BE2C (cell line): Measurements from ENCODE around the gene ENAM.

ENCODE experiments used
- DNase-seq: peaks from one replicate; pipeline ENCODE4 v3.0.0-alpha.2; 2020
- H3K27me3 ChIP-seq: fragments of 250-450 bp; sonication (Bioruptor Pico); 2 replicates; pipeline ENCODE4 v1.5.1; 2020; ENCODE audit warnings: mild to moderate bottlenecking
- H3K36me3 ChIP-seq: fragments of 250-450 bp; sonication (Bioruptor Pico); 2 replicates; pipeline ENCODE4 v1.5.1; 2020; ENCODE audit warnings: mild to moderate bottlenecking
- H3K4me1 ChIP-seq: fragments of 250-450 bp; sonication (Bioruptor Pico); 2 replicates; pipeline ENCODE4 v1.5.1; 2020
- H3K4me3 ChIP-seq: 2 replicates; pipeline ENCODE4 v1.5.1; 2011; ENCODE audit warnings: low read depth, low read length
- H3K9me3 ChIP-seq: fragments of 250-450 bp; sonication (Bioruptor Pico); 2 replicates; pipeline ENCODE4 v1.5.1; 2020
- CTCF ChIP-seq: IDR thresholded peaks from 2 replicates; pipeline ENCODE4 v1.5.1; 2012; ENCODE audit warnings: mild to moderate bottlenecking, low read depth, low read length

Gene ENAM

GRCh38 chr4:70619778-70620177 is 8.8 kb upstream of the ENAM start:
- TF ChIP-seq CTCF: no peak
- Histone ChIP-seq H3K4me3 (no peak overlapping the region), H3K4me1 (no peaks in the 10 kb centered on the region), H3K36me3 (no peaks in the 10 kb centered on the region), H3K27me3 (no peaks in the 10 kb centered on the region), H3K9me3 (no peaks in the 10 kb centered on the region)
- DNase-seq: no peak

DNA sequence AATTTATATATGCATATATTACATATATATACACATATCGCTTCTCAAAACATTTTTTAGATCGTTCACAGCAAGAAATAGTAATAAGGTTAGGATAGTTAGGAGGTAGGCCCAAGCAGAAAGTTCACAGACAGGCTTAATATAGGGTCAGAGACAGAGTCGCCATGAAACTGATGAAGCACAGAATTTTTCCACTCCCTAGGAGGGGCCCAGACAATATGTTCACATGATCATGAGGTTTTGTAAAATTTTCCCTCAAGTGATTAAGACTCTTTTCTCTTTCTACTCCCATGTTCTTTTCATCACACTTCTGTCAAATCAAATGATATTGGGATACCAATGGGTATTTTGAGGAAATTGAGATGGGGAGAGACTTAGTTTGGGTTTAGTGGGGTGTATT is 5.2 kb upstream of the ENAM start:
- no peak for DNase-seq
- Histone ChIP-seq H3K4me1 (no peaks in the 10 kb centered on the region), H3K36me3 (no peaks in the 10 kb centered on the region), H3K9me3 (no peaks in the 10 kb centered on the region), H3K27me3 (no peaks in the 10 kb centered on the region), H3K4me3 (no peak overlapping the region)
- no peak for TF ChIP-seq CTCF

DNA sequence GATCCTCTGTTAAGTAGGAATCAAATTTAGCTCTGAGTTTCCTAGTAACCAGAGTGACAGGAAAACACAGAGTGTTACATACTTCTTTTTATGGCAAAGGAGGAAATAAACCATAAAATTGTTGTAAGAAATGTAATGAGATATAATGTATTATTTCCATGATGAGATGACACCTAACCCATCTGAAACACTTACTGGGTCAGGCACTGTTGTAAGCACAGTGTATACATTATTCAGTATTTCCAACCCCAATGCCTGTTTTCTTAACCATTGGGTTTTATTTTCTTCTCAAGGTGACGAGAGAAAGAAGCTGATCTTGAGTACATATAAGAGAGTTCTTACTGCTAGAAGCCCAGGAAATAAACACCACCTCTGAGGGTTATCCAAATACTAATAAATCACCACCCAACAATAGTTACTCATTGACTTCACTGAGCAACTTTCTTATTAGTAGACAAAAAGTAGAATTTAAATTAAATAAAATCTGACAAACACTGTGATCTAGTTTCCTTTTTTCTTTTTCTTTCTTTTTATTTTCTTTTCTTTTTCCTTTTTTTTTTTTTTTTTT is 4.2 kb upstream of the ENAM start:
- no peak for DNase-seq
- Histone ChIP-seq H3K9me3 (no peaks in the 10 kb centered on the region), H3K36me3 (no peaks in the 10 kb centered on the region), H3K27me3 (no peaks in the 10 kb centered on the region), H3K4me3 (no peak overlapping the region), H3K4me1 (no peaks in the 10 kb centered on the region)
- no peak for TF ChIP-seq CTCF

DNA sequence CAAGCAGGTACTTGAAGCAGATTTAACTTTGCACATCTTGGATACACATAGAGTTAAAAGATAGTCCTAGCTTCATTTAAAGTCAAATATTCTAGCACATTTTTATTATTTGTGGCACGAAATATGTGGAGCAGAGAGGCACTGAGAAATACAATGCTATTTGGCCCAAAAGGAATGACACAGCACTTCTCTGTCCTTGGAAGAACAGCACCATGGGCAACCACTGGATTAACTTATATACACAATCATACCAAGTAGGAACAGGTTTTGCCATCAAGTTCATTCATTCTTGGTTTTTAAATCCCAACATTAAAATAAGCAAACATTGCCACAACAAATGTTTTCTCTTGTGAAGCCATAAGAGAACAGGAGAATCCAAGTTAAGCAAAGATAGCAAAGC is 924 bp upstream of the ENAM start:
- no peaks in the 10 kb centered on the region for H3K36me3 ChIP-seq
- H3K4me3 ChIP-seq: no peak overlapping the region
- no peak for TF ChIP-seq CTCF
- no peaks in the 10 kb centered on the region; the same call in 1 of the 2 replicates for H3K27me3 ChIP-seq
- H3K9me3 ChIP-seq: no peaks in the 10 kb centered on the region
- H3K4me1 ChIP-seq: no peaks in the 10 kb centered on the region
- DNase-seq: no peak

DNA sequence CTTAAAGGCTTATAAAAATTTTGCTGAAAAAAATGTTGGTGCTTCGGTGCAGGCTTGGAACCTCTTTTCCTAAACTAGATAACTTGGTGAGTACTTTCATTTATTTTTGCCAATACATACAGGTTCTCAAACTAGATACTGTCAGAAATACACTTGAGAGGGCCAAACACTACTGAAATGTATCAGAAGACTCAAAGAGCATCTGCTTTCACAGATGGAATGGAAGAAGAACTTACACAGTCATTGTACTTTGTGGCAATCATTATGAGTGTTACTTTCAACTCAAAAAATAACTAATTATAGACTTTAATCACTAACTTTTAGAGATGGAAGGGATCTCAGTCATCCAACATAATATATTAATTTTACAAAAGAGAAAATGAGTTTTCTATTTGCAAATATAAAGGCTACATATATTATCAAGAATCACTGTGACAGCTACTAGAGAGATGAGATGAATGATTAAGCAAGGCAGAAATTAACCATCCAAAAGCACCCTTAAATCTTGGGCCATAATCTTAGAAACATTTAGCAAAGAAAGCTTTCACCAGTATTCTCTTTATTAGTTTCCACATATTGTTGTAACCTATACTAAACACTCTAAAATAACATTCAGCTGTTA is 1.0 kb downstream of the ENAM start:
- DNase-seq: no peak
- H3K4me3 ChIP-seq: no peak overlapping the region
- no peaks in the 10 kb centered on the region for H3K4me1 ChIP-seq
- H3K36me3 ChIP-seq: no peaks in the 10 kb centered on the region
- no peaks in the 10 kb centered on the region; the same call in 1 of the 2 replicates for H3K27me3 ChIP-seq
- no peaks in the 10 kb centered on the region for H3K9me3 ChIP-seq
- TF ChIP-seq CTCF: no peak

- H3K4me1 ChIP-seq: no peaks in the 10 kb centered on the region
- DNase-seq: no peak
- H3K36me3 ChIP-seq: no peaks in the 10 kb centered on the region
- H3K27me3 ChIP-seq: no peaks in the 10 kb centered on the region; the same call in 1 of the 2 replicates
- H3K4me3 ChIP-seq: no peak overlapping the region
- TF ChIP-seq CTCF: no peak
- no peaks in the 10 kb centered on the region for H3K9me3 ChIP-seq
Observed at GRCh38 chr4:70630162-70630561, 1.6 kb downstream of the ENAM start.
